Right lobe of liver (tissue), 4 donors: ENCODE data around the gene BCO1.

Experiments used
- CTCF ChIP-seq, 4 donors: fragments of 200-600 bp in 3 of 4; fragments of 450-650 bp in 1 of 4; IDR thresholded peaks; one replicate each; pipeline versions ENCODE4 v1.5.1 to v1.8.0; 2016 to 2022; ENCODE audit warnings: antibody characterized with exemption in 4 of 4, mild to moderate bottlenecking in 2 of 4
- POLR2A ChIP-seq: fragments of 450-650 bp; IDR thresholded peaks from one replicate; pipeline ENCODE4 v1.6.1; 2017; ENCODE audit warnings: antibody characterized with exemption, mild to moderate bottlenecking
- donor health status: DM: no; HTN: no; CAD: no.
- donor health status: DM: no; HTN: no; CAD: no.
- donor health status: DM: no; HTN: yes; CAD: no.

GRCh38 chr16:81273223-81273950 is 34.9 kb downstream of the BCO1 start:
- no peak for TF ChIP-seq CTCF (IDR thresholded peaks at IDR 0.05)
- TF ChIP-seq POLR2A: no peak
